ENCODE results near the gene ANGPTL8.

DNA sequence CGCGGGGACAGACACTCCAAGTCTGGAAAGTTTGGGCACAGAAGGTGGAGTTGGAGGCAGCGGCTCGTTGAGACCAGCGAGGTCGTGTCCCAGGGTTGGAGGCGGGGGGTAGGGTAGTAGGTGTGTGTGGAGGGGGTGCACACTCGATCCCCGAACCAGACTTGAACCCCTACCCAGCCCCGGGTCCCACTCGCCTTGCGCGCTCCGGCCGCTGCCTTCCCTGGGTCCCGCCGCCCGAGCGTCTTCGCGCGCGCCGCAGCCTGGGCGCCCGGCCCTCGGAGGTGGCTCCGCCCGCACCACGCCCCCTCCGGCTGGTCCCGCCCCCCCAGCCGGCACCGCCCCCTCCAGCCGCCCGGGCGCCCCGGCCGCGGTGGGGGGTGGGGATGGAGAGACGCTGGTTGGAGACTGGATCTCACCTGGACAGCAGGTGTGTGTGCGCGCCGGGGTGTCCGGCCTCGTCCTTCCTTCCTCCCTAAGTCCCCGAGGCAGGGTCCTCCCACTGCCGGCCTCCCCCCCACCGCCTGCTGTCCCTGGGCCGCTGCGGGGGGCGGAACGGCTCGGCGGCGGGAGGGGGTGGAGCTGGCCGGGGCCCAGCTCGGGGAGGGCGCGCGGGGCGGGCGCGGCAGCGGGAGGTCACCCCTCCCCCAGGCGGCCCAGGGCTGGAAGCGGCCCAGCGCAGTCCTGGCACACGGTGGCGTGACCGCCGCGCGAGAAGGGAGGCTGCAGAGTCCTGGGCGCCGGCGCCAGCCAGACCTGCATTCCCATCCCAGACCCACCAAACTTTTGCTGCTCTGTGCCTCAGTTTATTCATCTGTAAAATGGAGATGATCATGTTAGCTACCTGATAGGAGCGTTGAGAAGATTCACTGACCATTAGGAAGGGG, 41.9 kb upstream of the ANGPTL8 start, which contains the start of gene KANK2:
- TF ChIP-seq POLR2A (IDR thresholded peaks at IDR 0.05) = peak in 3 of 4 donors; percentile 33 to 85 (median 83)
- TF ChIP-seq, protein P1, sequence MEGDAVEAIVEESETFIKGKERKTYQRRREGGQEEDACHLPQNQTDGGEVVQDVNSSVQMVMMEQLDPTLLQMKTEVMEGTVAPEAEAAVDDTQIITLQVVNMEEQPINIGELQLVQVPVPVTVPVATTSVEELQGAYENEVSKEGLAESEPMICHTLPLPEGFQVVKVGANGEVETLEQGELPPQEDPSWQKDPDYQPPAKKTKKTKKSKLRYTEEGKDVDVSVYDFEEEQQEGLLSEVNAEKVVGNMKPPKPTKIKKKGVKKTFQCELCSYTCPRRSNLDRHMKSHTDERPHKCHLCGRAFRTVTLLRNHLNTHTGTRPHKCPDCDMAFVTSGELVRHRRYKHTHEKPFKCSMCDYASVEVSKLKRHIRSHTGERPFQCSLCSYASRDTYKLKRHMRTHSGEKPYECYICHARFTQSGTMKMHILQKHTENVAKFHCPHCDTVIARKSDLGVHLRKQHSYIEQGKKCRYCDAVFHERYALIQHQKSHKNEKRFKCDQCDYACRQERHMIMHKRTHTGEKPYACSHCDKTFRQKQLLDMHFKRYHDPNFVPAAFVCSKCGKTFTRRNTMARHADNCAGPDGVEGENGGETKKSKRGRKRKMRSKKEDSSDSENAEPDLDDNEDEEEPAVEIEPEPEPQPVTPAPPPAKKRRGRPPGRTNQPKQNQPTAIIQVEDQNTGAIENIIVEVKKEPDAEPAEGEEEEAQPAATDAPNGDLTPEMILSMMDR (IDR thresholded peaks at IDR 0.05) = peak in 4 of 6 experiments; percentile 13 to 35 (median 17)
